Neuronal stem cell (in vitro differentiated cells): ENCODE measurements around the gene DHX30. TPM values are rescaled to one million over a fixed set of nuclear protein-coding genes. Genes with fewer than 3 reads are reported as not detected.

ENCODE experiments used
- DNase-seq: peaks from one replicate; pipeline ENCODE4 v3.0.0-alpha.2; 2013; ENCODE audit warnings: low spot score
- H2AFZ ChIP-seq: one replicate; pipeline ENCODE4 v1.6.1; 2013; ENCODE audit warnings: mild to moderate bottlenecking, low read length, inconsistent platforms
- H2AK5ac ChIP-seq: 2 replicates; pipeline ENCODE4 v1.6.1; 2013; ENCODE audit warnings: low read depth, mild to moderate bottlenecking, inconsistent platforms, low read length, moderate library complexity, mixed read lengths
- H2BK120ac ChIP-seq: 2 replicates; pipeline ENCODE4 v1.6.1; 2013; ENCODE audit warnings: low read depth, mild to moderate bottlenecking, inconsistent platforms, low read length, moderate library complexity, mixed read lengths
- H2BK12ac ChIP-seq: one replicate; pipeline ENCODE4 v1.6.1; 2013; ENCODE audit warnings: low read length, inconsistent platforms
- H2BK15ac ChIP-seq: 2 replicates; pipeline ENCODE4 v1.6.1; 2013; ENCODE audit warnings: mild to moderate bottlenecking, low read length, inconsistent platforms, mixed read lengths
- H2BK5ac ChIP-seq: one replicate; pipeline ENCODE4 v1.6.1; 2013; ENCODE audit warnings: inconsistent platforms, mild to moderate bottlenecking, low read length, moderate library complexity
- H3K14ac ChIP-seq: one replicate; pipeline ENCODE4 v1.6.1; 2013; ENCODE audit warnings: low read length, inconsistent platforms
- H3K18ac ChIP-seq: 2 replicates; pipeline ENCODE4 v1.6.1; 2013; ENCODE audit warnings: low read length, inconsistent platforms
- H3K23ac ChIP-seq: 2 replicates; pipeline ENCODE4 v1.6.1; 2013; ENCODE audit warnings: low read depth, mild to moderate bottlenecking, mixed read lengths, low read length, inconsistent platforms; ENCODE audit not compliant: poor library complexity
- H3K27ac ChIP-seq: replicated peaks from 3 replicates; pipeline ENCODE4 v1.5.1; 2013; ENCODE audit warnings: low read length, inconsistent platforms
- H3K27me3 ChIP-seq, 3 experiments: 2 replicates each; pipeline ENCODE4 v1.6.1; 2013; ENCODE audit warnings: low read length in 3 of 3, mild to moderate bottlenecking in 2 of 3, inconsistent platforms in 1 of 3, low read depth in 1 of 3, mixed read lengths in 1 of 3, moderate library complexity in 1 of 3; ENCODE audit not compliant: control insufficient read depth in 3 of 3, insufficient read depth in 3 of 3
- H3K36me3 ChIP-seq, 2 donors: replicated peaks in 1 of 2; 2 replicates each; pipeline ENCODE4 v1.6.1; 2013; ENCODE audit warnings: low read length in 2 of 2; ENCODE audit not compliant: control insufficient read depth in 2 of 2, insufficient read depth in 2 of 2
- H3K4ac ChIP-seq: 2 replicates; pipeline ENCODE4 v1.6.1; 2013; ENCODE audit warnings: inconsistent platforms, mild to moderate bottlenecking, low read length, moderate library complexity
- H3K4me1 ChIP-seq, 2 donors: 1 replicate in 1 of 2; 2 replicates in 1 of 2; pipeline ENCODE4 v1.6.1; 2013; ENCODE audit warnings: low read length in 2 of 2, low read depth in 1 of 2; ENCODE audit not compliant: control insufficient read depth in 2 of 2, insufficient read depth in 1 of 2
- H3K4me2 ChIP-seq: one replicate; pipeline ENCODE4 v1.6.1; 2013; ENCODE audit warnings: mild to moderate bottlenecking, low read length, inconsistent platforms; ENCODE audit not compliant: insufficient read depth, poor library complexity, severe bottlenecking
- H3K4me3 ChIP-seq, 2 donors: 2 replicates each; pipeline ENCODE4 v1.5.1; 2013; ENCODE audit warnings: low read length in 2 of 2, mild to moderate bottlenecking in 2 of 2, inconsistent platforms in 1 of 2, moderate library complexity in 1 of 2
- H3K79me1 ChIP-seq: one replicate; pipeline ENCODE4 v1.6.1; 2013; ENCODE audit warnings: low read depth, mild to moderate bottlenecking, inconsistent platforms, low read length, moderate library complexity
- H3K9ac ChIP-seq: one replicate; pipeline ENCODE4 v1.6.1; 2013; ENCODE audit warnings: mild to moderate bottlenecking, low read depth, low read length, inconsistent platforms; ENCODE audit not compliant: poor library complexity
- H3K9me3 ChIP-seq, 2 donors: replicated peaks in 1 of 2; 2 replicates each; pipeline versions ENCODE3 to v1.6.1; 2013; ENCODE audit warnings: low read length in 2 of 2, mild to moderate bottlenecking in 2 of 2, inconsistent platforms in 1 of 2, low read depth in 1 of 2, mixed read lengths in 1 of 2, moderate library complexity in 1 of 2; ENCODE audit not compliant: control insufficient read depth in 2 of 2, insufficient read depth in 1 of 2
- H4K8ac ChIP-seq: one replicate; pipeline ENCODE4 v1.6.1; 2013; ENCODE audit warnings: low read depth, mild to moderate bottlenecking, inconsistent platforms, low read length, moderate library complexity
- H4K91ac ChIP-seq: one replicate; pipeline ENCODE4 v1.6.1; 2013; ENCODE audit warnings: low read length, low read depth, mild to moderate bottlenecking, inconsistent platforms; ENCODE audit not compliant: poor library complexity
- WGBS, 2 donors: extraction: QIAGEN DNeasy Blood & Tissue Kit; methylation state at CpG; one replicate each; pipeline ENCODE4 v1.1.7; 2013; ENCODE audit warnings: missing lambda C conversion rate in 2 of 2, mixed read lengths in 1 of 2; ENCODE audit not compliant: insufficient read length in 2 of 2, insufficient replicate concordance in 1 of 2; ENCODE audit errors: extremely low coverage in 2 of 2; 5-methylcytosine and 5-hydroxymethylcytosine counted together
- small RNA-seq: library from polyadenylated mRNA; stranded (forward); fragments of <200 nt; extraction: miRNeasy Mini kit (QIAGEN cat#:217004); gene quantifications from one replicate; pipeline ENCODE3, GENCODE V24; 2013; ENCODE audit not compliant: insufficient read depth

The DHX30 gene

GRCh38 chr3:47897954-47898353 lies 95.0 kb downstream of the DHX30 start:
- no peak overlapping the region for H2BK5ac ChIP-seq
- no peak overlapping the region for H2BK120ac ChIP-seq
- H3K9me3 ChIP-seq = no peaks in the 10 kb centered on the region
- H3K14ac ChIP-seq = no peak overlapping the region
- no peak overlapping the region for H3K9ac ChIP-seq
- H2AK5ac ChIP-seq = no peak overlapping the region
- H3K18ac ChIP-seq = no peak overlapping the region
- no peak overlapping the region for H3K4ac ChIP-seq
- H3K27ac ChIP-seq = no peak overlapping the region
- peaks cover 2 to 30% of the 10 kb centered on the region in 2 donors for H3K36me3 ChIP-seq
- H4K91ac ChIP-seq = no peak overlapping the region
- no peak overlapping the region for H3K23ac ChIP-seq
- no peak overlapping the region for H3K4me3 ChIP-seq
- H3K79me1 ChIP-seq = no peaks in the 10 kb centered on the region
- no peak overlapping the region for H4K8ac ChIP-seq
- no peaks in the 10 kb centered on the region for H3K27me3 ChIP-seq
- no peak overlapping the region for H2BK12ac ChIP-seq
- no CpG with 5 or more reads among the region's 3 CpGs for WGBS, 2 donors
- H3K4me1 ChIP-seq = peaks cover 0 to 18% of the 10 kb centered on the region in 2 donors
- no peak for DNase-seq
- no peak overlapping the region for H2BK15ac ChIP-seq
- H2AFZ ChIP-seq = no peak overlapping the region
- H3K4me2 ChIP-seq = no peak overlapping the region

DNA sequence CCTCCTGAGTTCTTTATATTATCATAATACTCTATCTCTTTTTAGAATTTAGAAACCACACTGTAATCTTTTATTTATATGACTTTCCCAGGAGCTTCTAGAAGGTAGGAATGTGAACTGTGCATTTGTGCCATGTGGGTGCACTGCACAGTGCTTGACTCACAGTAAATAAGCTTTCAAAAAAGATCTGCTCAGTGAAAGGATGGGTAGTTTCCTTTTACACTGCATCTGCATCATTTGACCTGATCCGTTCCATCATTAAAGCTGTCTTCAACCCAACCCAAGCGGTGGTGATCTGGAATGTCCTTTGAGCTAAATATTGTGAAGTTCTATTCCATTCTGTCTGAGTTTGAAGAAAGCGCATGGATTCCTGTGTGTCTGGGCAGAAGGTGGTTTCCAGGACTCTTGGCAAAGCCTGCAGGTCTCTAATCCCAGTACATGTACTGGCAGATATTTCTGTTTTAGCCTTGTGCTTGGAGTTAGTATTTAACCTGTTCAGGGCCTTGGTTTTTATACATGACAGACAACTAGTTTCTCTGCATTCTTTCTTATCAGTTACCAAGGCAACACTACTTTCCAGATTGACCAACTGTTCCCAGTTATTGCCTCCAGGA lies 96.7 kb downstream of the DHX30 start:
- Histone ChIP-seq H3K9ac (no peak overlapping the region), H3K27ac (no peak overlapping the region), H2AK5ac (no peak overlapping the region), H4K8ac (no peak overlapping the region), H3K36me3 (peaks cover 2 to 30% of the 10 kb centered on the region in 2 donors), H2BK5ac (no peak overlapping the region), H2BK15ac (no peak overlapping the region), H3K4me3 (no peak overlapping the region), H3K14ac (no peak overlapping the region), H2BK120ac (no peak overlapping the region), H4K91ac (no peak overlapping the region), H3K4me1 (peaks cover 0 to 14% of the 10 kb centered on the region in 2 donors), H3K4me2 (no peak overlapping the region), H3K79me1 (no peaks in the 10 kb centered on the region), H3K23ac (no peak overlapping the region), H3K9me3 (no peaks in the 10 kb centered on the region), H2BK12ac (no peak overlapping the region), H3K18ac (no peak overlapping the region), H3K27me3 (no peaks in the 10 kb centered on the region), H3K4ac (no peak overlapping the region), H2AFZ (no peak overlapping the region)
- WGBS, 2 donors = no CpG with 5 or more reads among the region's 3 CpGs
- DNase-seq = no peak

Small RNA genes within 50 kb of the gene (small RNA-seq; reads per million reads assigned to genes)
- gene MIR1226 (24.8 reads per million, percentile 84 among the genes with 10 or more reads in this experiment), gene RF02271 (not detected)
